HCT116 (cell line): ENCODE data around the gene OTUB2. TPM values are rescaled to one million over a fixed set of nuclear protein-coding genes. Genes with fewer than 3 reads are reported as not detected.

ENCODE experiments used
- ATAC-seq: fragments of 200-7000 bp; cut with Tn5 transposase; 2 replicates; pipeline ENCODE4 v1.9.1; 2020; ENCODE audit warnings: mild to moderate bottlenecking, moderate library complexity
- BruUV-seq: library from RNA; stranded (reverse); fragments of 400-500 nt; replicated peaks from 2 replicates; lab custom pipeline; 2021; lab: Mats Ljungman, UMichigan
- CTCF ChIA-PET: fragments of 300-600 bp; sonication (Branson Sonifier 250); formaldehyde crosslinking; loops from one replicate; lab custom pipeline; 2021; ENCODE audit warnings: antibody characterized with exemption; lab: Charles Lee
- POLR2A ChIA-PET: fragments of 300-600, 350-600 bp; sonication (Branson Sonifier 250); formaldehyde crosslinking; loops from one replicate; lab custom pipeline; 2021; ENCODE audit warnings: antibody characterized with exemption; lab: Charles Lee
- RAD21 ChIA-PET, 2 experiments: fragments of 300-600 bp; sonication (Branson Sonifier 250); formaldehyde crosslinking; loops; one replicate each; lab custom pipeline; 2023; ENCODE audit warnings: low total read pairs in 2 of 2; ENCODE audit not compliant: uncharacterized antibody in 2 of 2, unreplicated experiment in 2 of 2, low non-redundant PET in 1 of 2; lab: Charles Lee
- DNase-seq: peaks from one replicate; pipeline ENCODE4 v3.0.0-alpha.2; 2010; ENCODE audit warnings: low read depth, low spot score
- H2AFZ ChIP-seq: fragments of 200-600 bp; shearing (Covaris generic), sonication (generic); 2 replicates; pipeline ENCODE4 v1.6.1; 2017; ENCODE audit warnings: low read depth, mixed run types, mixed read lengths, antibody characterized with exemption, low read length; ENCODE audit not compliant: poor library complexity, severe bottlenecking
- H3K27ac ChIP-seq: 2 replicates; pipeline ENCODE4 v1.5.1; 2012; ENCODE audit warnings: low read depth, low read length
- H3K27me3 ChIP-seq: fragments of 200-600 bp; sonication (generic); 2 replicates; pipeline ENCODE4 v1.6.1; 2016; ENCODE audit warnings: mixed run types, low read length, mixed read lengths; ENCODE audit not compliant: insufficient read depth
- H3K36me3 ChIP-seq, 2 experiments: fragments of 200-500 bp in 1 of 2; fragments of 200-600 bp in 1 of 2; sonication (Bioruptor generic) in 1 of 2; sonication (generic) in 1 of 2; 2 replicates each; pipeline versions ENCODE4 v1.5.1 to v1.6.1; 2014 to 2016; ENCODE audit warnings: low read length in 2 of 2, inconsistent platforms in 1 of 2, mixed read lengths in 1 of 2, mixed run types in 1 of 2; ENCODE audit not compliant: insufficient read depth in 2 of 2, control insufficient read depth in 1 of 2
- H3K4me1 ChIP-seq, 2 experiments: fragments of 200-600 bp in 1 of 2; sonication (generic) in 1 of 2; 2 replicates each; pipeline versions ENCODE4 v1.5.1 to v1.6.1; 2012 to 2017; ENCODE audit warnings: low read length in 2 of 2, inconsistent platforms in 1 of 2, mild to moderate bottlenecking in 1 of 2, mixed read lengths in 1 of 2, mixed run types in 1 of 2, moderate library complexity in 1 of 2; ENCODE audit not compliant: insufficient read depth in 2 of 2, control insufficient read depth in 1 of 2
- H3K4me2 ChIP-seq: fragments of 200-600 bp; sonication (generic); 2 replicates; pipeline ENCODE4 v1.6.1; 2017; ENCODE audit warnings: mixed run types, low read length, mixed read lengths
- H3K4me3 ChIP-seq, 2 experiments: fragments of 200-600 bp in 1 of 2; sonication (generic) in 1 of 2; replicated peaks in 1 of 2; 2 replicates each; pipeline ENCODE4 v1.5.1; 2011 to 2016; ENCODE audit warnings: low read length in 2 of 2, control low read depth in 1 of 2, low read depth in 1 of 2, mild to moderate bottlenecking in 1 of 2, mixed read lengths in 1 of 2, mixed run types in 1 of 2
- H3K79me2 ChIP-seq: fragments of 200-600 bp; sonication (generic); 2 replicates; pipeline ENCODE4 v1.6.1; 2017; ENCODE audit warnings: mild to moderate bottlenecking, mixed run types, low read length, moderate library complexity, mixed read lengths; ENCODE audit not compliant: insufficient read depth
- H3K9ac ChIP-seq: fragments of 200-600 bp; sonication (generic); 2 replicates; pipeline ENCODE4 v1.6.1; 2016; ENCODE audit warnings: low read length, mixed read lengths
- H3K9me2 ChIP-seq: fragments of 200-600 bp; sonication (generic), shearing (Covaris generic); 2 replicates; pipeline ENCODE4 v1.6.1; 2017; ENCODE audit warnings: mixed run types, mild to moderate bottlenecking, moderate library complexity; ENCODE audit not compliant: insufficient read depth
- H3K9me3 ChIP-seq, 2 experiments: fragments of 200-500 bp in 1 of 2; fragments of 200-600 bp in 1 of 2; sonication (Bioruptor generic) in 1 of 2; sonication (generic) in 1 of 2; 2 replicates each; pipeline ENCODE4 v1.6.1; 2014 to 2017; ENCODE audit warnings: low read length in 2 of 2, mixed read lengths in 2 of 2, inconsistent platforms in 1 of 2, low read depth in 1 of 2, mild to moderate bottlenecking in 1 of 2, mixed run types in 1 of 2, moderate library complexity in 1 of 2; ENCODE audit not compliant: control insufficient read depth in 1 of 2, insufficient read depth in 1 of 2
- H4K20me1 ChIP-seq: fragments of 200-600 bp; sonication (generic), shearing (Covaris generic); 2 replicates; pipeline ENCODE4 v1.6.1; 2017; ENCODE audit warnings: mixed run types, mild to moderate bottlenecking, moderate library complexity; ENCODE audit not compliant: insufficient read depth
- ATF3 ChIP-seq: IDR thresholded peaks from 2 replicates; pipeline ENCODE4 v1.6.1; 2012
- CBX3 ChIP-seq: IDR thresholded peaks from 2 replicates; pipeline ENCODE4 v1.6.1; 2012; ENCODE audit warnings: low read depth
- CEBPB ChIP-seq: IDR thresholded peaks from 2 replicates; pipeline ENCODE4 v1.6.1; 2012; ENCODE audit warnings: low read depth
- EGR1 ChIP-seq: IDR thresholded peaks from 2 replicates; pipeline ENCODE4 v1.6.1; 2012; ENCODE audit warnings: low read depth
- ELF1 ChIP-seq: IDR thresholded peaks from 2 replicates; pipeline ENCODE4 v1.6.1; 2012; ENCODE audit warnings: low read depth, borderline replicate concordance
- EZH2 ChIP-seq: fragments of 200-600 bp; sonication (generic); IDR thresholded peaks from 2 replicates; pipeline ENCODE4 v1.6.1; 2017; ENCODE audit warnings: antibody characterized with exemption, mixed run types
- EZH2phosphoT487 ChIP-seq: fragments of 200-600 bp; IDR thresholded peaks from 2 replicates; pipeline ENCODE4 v1.6.1; 2018; ENCODE audit warnings: antibody characterized with exemption, borderline replicate concordance
- RAD21 ChIP-seq: IDR thresholded peaks from 2 replicates; pipeline ENCODE4 v1.6.1; 2012; ENCODE audit warnings: low read depth, mild to moderate bottlenecking
- SIN3A ChIP-seq: IDR thresholded peaks from 2 replicates; pipeline ENCODE4 v1.6.1; 2012; ENCODE audit warnings: low read depth
- SP1 ChIP-seq: IDR thresholded peaks from 2 replicates; pipeline ENCODE4 v1.6.1; 2012; ENCODE audit warnings: low read depth
- TCF7L2 ChIP-seq: IDR thresholded peaks from 2 replicates; pipeline ENCODE4 v1.7.0; 2011; ENCODE audit warnings: borderline replicate concordance, inconsistent platforms; ENCODE audit not compliant: insufficient read depth, insufficient read length; ENCODE audit errors: extremely low read depth
- YY1 ChIP-seq: IDR thresholded peaks from 2 replicates; pipeline ENCODE4 v1.6.1; 2011; ENCODE audit warnings: low read length, low read depth, moderate library complexity, mild to moderate bottlenecking; ENCODE audit not compliant: insufficient replicate concordance; ENCODE audit errors: extremely low read depth
- ZBTB33 ChIP-seq: IDR thresholded peaks from 2 replicates; pipeline ENCODE4 v1.6.1; 2011; ENCODE audit warnings: mild to moderate bottlenecking, low read length, moderate library complexity; ENCODE audit not compliant: insufficient replicate concordance; ENCODE audit errors: extremely low read depth
- ZFX ChIP-seq: fragments of 450-650 bp; IDR thresholded peaks from 2 replicates; pipeline ENCODE4 v1.6.1; 2017
- intact Hi-C: fragments of 100-400 bp; cut with micrococcal nuclease; formaldehyde crosslinking; loops from 2 replicates; pipeline ENCODE4 v1.10.0; 2022
- total RNA-seq: library from RNA; stranded (reverse); gene quantifications from one replicate; pipeline ENCODE4 v1.2.1, GENCODE V29; 2021; ENCODE audit not compliant: unreplicated experiment
- TF ChIP-seq, protein P1 (sequence below), 3 experiments: fragments of 200-600 bp in 1 of 3; sonication (generic) in 1 of 3; IDR thresholded peaks in 2 of 3; conservative IDR thresholded peaks in 1 of 3; 2 replicates each; pipeline ENCODE4 v1.5.1; 2012 to 2017; ENCODE audit warnings: low read depth in 2 of 3, low read length in 2 of 3, antibody characterized with exemption in 1 of 3, borderline replicate concordance in 1 of 3, control low read depth in 1 of 3, mild to moderate bottlenecking in 1 of 3, mixed read lengths in 1 of 3, mixed run types in 1 of 3, moderate library complexity in 1 of 3; ENCODE audit not compliant: insufficient read depth in 1 of 3
- TF ChIP-seq, protein P2 (sequence below): IDR thresholded peaks from 2 replicates; pipeline ENCODE4 v1.6.1; 2012; ENCODE audit warnings: low read depth

Gene OTUB2
- total RNA-seq, 1 experiment from 2014 or later = 6.6 TPM

DNA sequence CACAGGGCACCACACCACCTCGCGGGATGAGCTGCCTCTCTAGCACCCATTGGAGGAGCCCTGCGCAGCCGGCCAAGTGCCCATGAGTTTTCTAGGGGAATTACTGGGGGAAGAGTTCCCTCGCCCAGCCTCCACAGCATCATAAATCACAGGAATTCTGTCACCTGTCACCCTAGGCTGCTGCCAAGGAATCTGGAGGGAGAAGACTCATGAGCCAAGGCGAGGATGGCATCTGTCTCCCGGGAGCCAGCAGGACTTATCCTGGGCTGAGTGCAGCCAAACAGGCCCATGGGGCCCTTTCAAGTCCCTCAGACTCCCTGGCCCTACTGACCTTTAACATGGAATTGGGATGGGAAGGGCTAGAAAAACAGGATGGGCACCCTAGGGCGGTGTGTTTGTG, 7.8 kb upstream of the OTUB2 start:
- ChIA-PET RAD21 (no interaction called here), POLR2A (no interaction called here), CTCF (no interaction called here)
- BruUV-seq = no TSS peak
- H3K9ac ChIP-seq = no peak overlapping the region
- H3K4me3 ChIP-seq = no peak overlapping the region
- no peaks in the 10 kb centered on the region for H3K27me3 ChIP-seq
- H3K4me1 ChIP-seq = peaks cover 5 to 23% of the 10 kb centered on the region in 2 experiments; a peak in 3 of 4 replicates
- H3K79me2 ChIP-seq = no peaks in the 10 kb centered on the region
- H3K9me2 ChIP-seq = no peaks in the 10 kb centered on the region
- H4K20me1 ChIP-seq = no peaks in the 10 kb centered on the region
- intact Hi-C loops = no loop called here
- no peak for TF ChIP-seq ZBTB33
- no peak for TF ChIP-seq YY1
- TF ChIP-seq CBX3 = no peak
- no peak for TF ChIP-seq EZH2phosphoT487
- no peak for TF ChIP-seq TCF7L2
- no peak for TF ChIP-seq SIN3A
- no peak for TF ChIP-seq EGR1
- TF ChIP-seq, protein P1, sequence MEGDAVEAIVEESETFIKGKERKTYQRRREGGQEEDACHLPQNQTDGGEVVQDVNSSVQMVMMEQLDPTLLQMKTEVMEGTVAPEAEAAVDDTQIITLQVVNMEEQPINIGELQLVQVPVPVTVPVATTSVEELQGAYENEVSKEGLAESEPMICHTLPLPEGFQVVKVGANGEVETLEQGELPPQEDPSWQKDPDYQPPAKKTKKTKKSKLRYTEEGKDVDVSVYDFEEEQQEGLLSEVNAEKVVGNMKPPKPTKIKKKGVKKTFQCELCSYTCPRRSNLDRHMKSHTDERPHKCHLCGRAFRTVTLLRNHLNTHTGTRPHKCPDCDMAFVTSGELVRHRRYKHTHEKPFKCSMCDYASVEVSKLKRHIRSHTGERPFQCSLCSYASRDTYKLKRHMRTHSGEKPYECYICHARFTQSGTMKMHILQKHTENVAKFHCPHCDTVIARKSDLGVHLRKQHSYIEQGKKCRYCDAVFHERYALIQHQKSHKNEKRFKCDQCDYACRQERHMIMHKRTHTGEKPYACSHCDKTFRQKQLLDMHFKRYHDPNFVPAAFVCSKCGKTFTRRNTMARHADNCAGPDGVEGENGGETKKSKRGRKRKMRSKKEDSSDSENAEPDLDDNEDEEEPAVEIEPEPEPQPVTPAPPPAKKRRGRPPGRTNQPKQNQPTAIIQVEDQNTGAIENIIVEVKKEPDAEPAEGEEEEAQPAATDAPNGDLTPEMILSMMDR (IDR thresholded peaks at IDR 0.05 in 2 of 3, conservative IDR thresholded peaks at IDR 0.05 in 1 of 3; ENCODE audit: borderline replicate concordance in 1 of 3, insufficient read depth in 1 of 3, low read depth in 2 of 3, low read length in 2 of 3) = no peak
- TF ChIP-seq CEBPB = no peak
- TF ChIP-seq, protein P2, sequence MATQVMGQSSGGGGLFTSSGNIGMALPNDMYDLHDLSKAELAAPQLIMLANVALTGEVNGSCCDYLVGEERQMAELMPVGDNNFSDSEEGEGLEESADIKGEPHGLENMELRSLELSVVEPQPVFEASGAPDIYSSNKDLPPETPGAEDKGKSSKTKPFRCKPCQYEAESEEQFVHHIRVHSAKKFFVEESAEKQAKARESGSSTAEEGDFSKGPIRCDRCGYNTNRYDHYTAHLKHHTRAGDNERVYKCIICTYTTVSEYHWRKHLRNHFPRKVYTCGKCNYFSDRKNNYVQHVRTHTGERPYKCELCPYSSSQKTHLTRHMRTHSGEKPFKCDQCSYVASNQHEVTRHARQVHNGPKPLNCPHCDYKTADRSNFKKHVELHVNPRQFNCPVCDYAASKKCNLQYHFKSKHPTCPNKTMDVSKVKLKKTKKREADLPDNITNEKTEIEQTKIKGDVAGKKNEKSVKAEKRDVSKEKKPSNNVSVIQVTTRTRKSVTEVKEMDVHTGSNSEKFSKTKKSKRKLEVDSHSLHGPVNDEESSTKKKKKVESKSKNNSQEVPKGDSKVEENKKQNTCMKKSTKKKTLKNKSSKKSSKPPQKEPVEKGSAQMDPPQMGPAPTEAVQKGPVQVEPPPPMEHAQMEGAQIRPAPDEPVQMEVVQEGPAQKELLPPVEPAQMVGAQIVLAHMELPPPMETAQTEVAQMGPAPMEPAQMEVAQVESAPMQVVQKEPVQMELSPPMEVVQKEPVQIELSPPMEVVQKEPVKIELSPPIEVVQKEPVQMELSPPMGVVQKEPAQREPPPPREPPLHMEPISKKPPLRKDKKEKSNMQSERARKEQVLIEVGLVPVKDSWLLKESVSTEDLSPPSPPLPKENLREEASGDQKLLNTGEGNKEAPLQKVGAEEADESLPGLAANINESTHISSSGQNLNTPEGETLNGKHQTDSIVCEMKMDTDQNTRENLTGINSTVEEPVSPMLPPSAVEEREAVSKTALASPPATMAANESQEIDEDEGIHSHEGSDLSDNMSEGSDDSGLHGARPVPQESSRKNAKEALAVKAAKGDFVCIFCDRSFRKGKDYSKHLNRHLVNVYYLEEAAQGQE = no peak
- no peak for TF ChIP-seq EZH2
- TF ChIP-seq SP1 = no peak
- TF ChIP-seq ZFX = no peak
- TF ChIP-seq RAD21 = no peak
- no peak for TF ChIP-seq ELF1
- TF ChIP-seq ATF3 = no peak
- H3K27ac ChIP-seq = no peak overlapping the region
- H3K4me2 ChIP-seq = no peak overlapping the region
- H2AFZ ChIP-seq = no peak overlapping the region
- ATAC-seq (no peak), DNase-seq (no peak)
- H3K36me3 ChIP-seq = no peaks in the 10 kb centered on the region
- no peaks in the 10 kb centered on the region for H3K9me3 ChIP-seq
